Cardiac muscle cell (in vitro differentiated cells and primary cell): ENCODE results near the gene BOLA2B. TPM values are rescaled to one million over a fixed set of nuclear protein-coding genes. Genes with fewer than 3 reads are reported as not detected.

Experiments
- DNase-seq, 2 donors: peaks; one replicate each; pipeline versions ENCODE4 v3.0.0 to v3.0.0-alpha.2; 2010 to 2017; ENCODE audit warnings: low read depth in 1 of 2, low spot score in 1 of 2
- H3K27ac ChIP-seq: fragments of 200-600 bp; sonication (generic); 2 replicates; pipeline ENCODE4 v1.5.1; 2016
- H3K27me3 ChIP-seq: fragments of 200-600 bp; sonication (generic); 2 replicates; pipeline ENCODE4 v1.6.0; 2016; ENCODE audit warnings: control low read depth
- H3K36me3 ChIP-seq: fragments of 200-600 bp; sonication (generic); 2 replicates; pipeline ENCODE4 v1.5.1; 2016; ENCODE audit warnings: control low read depth
- H3K4me1 ChIP-seq: fragments of 200-600 bp; sonication (generic); 2 replicates; pipeline ENCODE4 v1.8.1; 2017; ENCODE audit warnings: low read depth, mild to moderate bottlenecking, mixed run types
- H3K4me3 ChIP-seq: fragments of 200-600 bp; sonication (generic); 2 replicates; pipeline ENCODE4 v1.5.1; 2016; ENCODE audit warnings: mild to moderate bottlenecking
- H3K9me3 ChIP-seq: fragments of 200-600 bp; sonication (generic); 2 replicates; pipeline ENCODE4 v1.5.1; 2017; ENCODE audit warnings: low read depth, mild to moderate bottlenecking, control low read depth
- CTCF ChIP-seq: IDR thresholded peaks from 2 replicates; pipeline ENCODE4 v1.5.1; 2012; ENCODE audit warnings: low read depth, mild to moderate bottlenecking, low read length
- polyA plus RNA-seq: library from polyadenylated mRNA; unstranded; fragments of >200 nt; fragmentation: Nextera tagmentation; extraction: Ambion mirVana; gene quantifications from 2 replicates; pipeline ENCODE4 v1.2.1, GENCODE V29; 2016
- total RNA-seq: library from RNA; depleted of rRNA; stranded (reverse); fragments of >200 nt; gene quantifications from 2 replicates; pipeline ENCODE4 v1.2.3, GENCODE V29; 2016

The BOLA2B gene
- total and polyA plus RNA-seq, 2 experiments from 2014 or later = 146 to 254 TPM

- Histone ChIP-seq H3K36me3 (no peaks in the 10 kb centered on the region), H3K9me3 (no peaks in the 10 kb centered on the region), H3K27ac (no peak overlapping the region), H3K4me1 (no peaks in the 10 kb centered on the region), H3K27me3 (no peaks in the 10 kb centered on the region), H3K4me3 (no peak overlapping the region)
- DNase-seq = no peak
- no peak for TF ChIP-seq CTCF
Observed at GRCh38 chr16:30157214-30157613, 36.3 kb downstream of the BOLA2B start.

- no peak for TF ChIP-seq CTCF
- H3K4me1 ChIP-seq = no peaks in the 10 kb centered on the region
- no peaks in the 10 kb centered on the region for H3K27me3 ChIP-seq
- H3K36me3 ChIP-seq = no peaks in the 10 kb centered on the region
- DNase-seq = no peak
- no peaks in the 10 kb centered on the region for H3K9me3 ChIP-seq
- H3K4me3 ChIP-seq = no peak overlapping the region
- no peak overlapping the region for H3K27ac ChIP-seq
Observed at GRCh38 chr16:30155188-30155587, 38.3 kb downstream of the BOLA2B start.

DNA sequence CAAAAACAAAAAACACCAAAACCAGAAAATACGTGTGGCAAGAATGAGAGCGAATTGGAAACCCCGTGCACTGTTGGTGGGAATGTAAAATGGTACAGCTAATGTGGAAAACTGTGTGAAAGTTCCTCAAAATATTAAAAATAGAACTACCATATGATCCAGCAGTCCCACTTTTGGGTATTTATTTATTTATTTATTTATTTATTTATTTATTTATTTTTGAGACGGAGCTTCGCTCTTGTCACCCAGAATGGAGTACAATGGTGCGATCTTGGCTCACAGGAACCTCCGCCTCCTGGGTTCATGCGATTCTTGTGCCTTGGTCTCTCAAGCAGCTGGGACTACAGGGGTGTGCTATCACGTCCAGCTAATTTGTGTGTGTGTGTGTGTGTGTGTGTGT lies 40.9 kb downstream of the BOLA2B start:
- no peaks in the 10 kb centered on the region for H3K36me3 ChIP-seq
- H3K9me3 ChIP-seq = no peaks in the 10 kb centered on the region
- no peak for DNase-seq
- H3K27me3 ChIP-seq = no peaks in the 10 kb centered on the region
- H3K4me3 ChIP-seq = no peak overlapping the region
- no peak for TF ChIP-seq CTCF
- H3K4me1 ChIP-seq = no peaks in the 10 kb centered on the region
- no peak overlapping the region for H3K27ac ChIP-seq

- DNase-seq = no peak
- H3K4me1 ChIP-seq = no peaks in the 10 kb centered on the region
- H3K27me3 ChIP-seq = no peaks in the 10 kb centered on the region
- H3K27ac ChIP-seq = no peak overlapping the region
- no peaks in the 10 kb centered on the region for H3K9me3 ChIP-seq
- H3K4me3 ChIP-seq = no peak overlapping the region
- TF ChIP-seq CTCF = no peak
- no peaks in the 10 kb centered on the region for H3K36me3 ChIP-seq
Observed at GRCh38 chr16:30151091-30151490, 42.4 kb downstream of the BOLA2B start.

GRCh38 chr16:30149250-30149930 lies 44.1 kb downstream of the BOLA2B start:
- H3K36me3 ChIP-seq = no peaks in the 10 kb centered on the region
- no peak for TF ChIP-seq CTCF
- H3K4me1 ChIP-seq = no peaks in the 10 kb centered on the region
- no peak overlapping the region for H3K4me3 ChIP-seq
- no peaks in the 10 kb centered on the region for H3K9me3 ChIP-seq
- no peak overlapping the region for H3K27ac ChIP-seq
- H3K27me3 ChIP-seq = no peaks in the 10 kb centered on the region
- DNase-seq = no peak
